HPDE6-E6E7 (cell line): Measurements from ENCODE around the gene C2CD5.
"Not testable (repeated sequence)": the region's sequence is repeated elsewhere in the genome, so short reads cannot be mapped to it uniquely, and the experiment has no call there.

Source experiments
- DNase-seq: peaks from one replicate; pipeline ENCODE4 v3.0.0; 2011; ENCODE audit warnings: missing footprints; ENCODE audit errors: extremely low spot score

The C2CD5 gene

GRCh38 chr12:22477894-22478287 lies 66.5 kb downstream of the C2CD5 start:
- no peak for DNase-seq

- no peak for DNase-seq
These were observed 67.0 kb downstream of the C2CD5 start for GRCh38 chr12:22477166-22477893.

- no peak for DNase-seq
These were observed 68.2 kb downstream of the C2CD5 start for GRCh38 chr12:22476133-22476532.

GRCh38 chr12:22474970-22475720 lies 69.2 kb downstream of the C2CD5 start:
- no peak for DNase-seq

GRCh38 chr12:22473212-22473611 lies 71.1 kb downstream of the C2CD5 start:
- no peak for DNase-seq

GRCh38 chr12:22467190-22467589 lies 77.2 kb downstream of the C2CD5 start:
- DNase-seq = no peak

- DNase-seq = no peak
These were observed 81.0 kb downstream of the C2CD5 start for GRCh38 chr12:22463306-22463705.

- no peak for DNase-seq
These were observed 82.6 kb downstream of the C2CD5 start for GRCh38 chr12:22461786-22462185.

- peak; percentile 4 for DNase-seq
These were observed 84.4 kb downstream of the C2CD5 start for GRCh38 chr12:22459838-22460490.

- no peak for DNase-seq
These were observed 85.9 kb downstream of the C2CD5 start for GRCh38 chr12:22458298-22458937.

GRCh38 chr12:22457085-22457484 lies 87.3 kb downstream of the C2CD5 start:
- no peak for DNase-seq

GRCh38 chr12:22453511-22453910 lies 90.8 kb downstream of the C2CD5 start:
- no peak for DNase-seq

GRCh38 chr12:22447223-22447622 lies 97.1 kb downstream of the C2CD5 start:
- DNase-seq = no peak

- not testable (repeated sequence) for DNase-seq
These were observed 100.1 kb downstream of the C2CD5 start for GRCh38 chr12:22444317-22444665.

- peak; percentile 63 for DNase-seq
These were observed 100.7 kb downstream of the C2CD5 start for GRCh38 chr12:22443379-22444316.

GRCh38 chr12:22437031-22437806 lies 107.1 kb downstream of the C2CD5 start:
- DNase-seq = peak; percentile 5

- DNase-seq = no peak
These were observed 108.8 kb downstream of the C2CD5 start for GRCh38 chr12:22435583-22435982.

GRCh38 chr12:22431693-22432251 lies 112.6 kb downstream of the C2CD5 start:
- DNase-seq = no peak

GRCh38 chr12:22416801-22417200 lies 127.5 kb downstream of the C2CD5 start:
- DNase-seq = no peak
